ENCODE data around the gene EIF4G2.
A peak's percentile ranks its signal among the peaks of the same experiment; 100 is the strongest.

The EIF4G2 gene

DNA sequence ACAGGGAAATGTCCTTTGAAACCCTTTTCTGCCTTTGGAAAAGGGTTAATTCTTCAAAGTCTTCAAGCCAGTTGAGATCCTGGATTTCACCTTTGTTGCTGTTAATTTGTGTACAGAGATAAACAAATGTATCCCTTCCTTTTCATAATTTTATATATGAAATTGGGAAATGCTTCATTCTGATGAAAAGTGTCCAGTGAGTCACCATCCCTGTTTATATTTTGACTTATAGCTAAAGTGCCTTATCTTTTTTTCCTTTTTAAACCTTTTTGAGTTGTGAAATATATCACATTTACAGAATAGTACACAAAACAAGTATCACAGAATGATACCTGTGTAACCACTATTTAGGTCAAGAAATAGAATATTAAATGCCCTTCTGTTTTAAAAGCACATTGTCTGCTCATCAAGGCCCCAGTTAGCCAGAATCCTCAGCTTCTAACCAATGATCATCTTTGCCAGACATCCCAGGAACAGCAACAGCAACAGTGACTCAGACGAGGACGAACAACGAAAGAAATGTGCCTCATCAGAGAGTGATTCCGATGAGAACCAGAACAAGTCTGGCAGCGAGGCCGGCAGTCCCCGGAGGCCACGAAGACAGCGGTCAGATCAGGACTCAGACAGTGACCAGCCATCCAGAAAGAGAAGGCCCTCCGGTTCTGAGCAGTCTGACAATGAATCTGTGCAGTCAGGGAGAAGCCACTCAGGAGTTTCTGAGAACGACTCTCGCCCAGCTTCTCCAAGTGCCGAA, 30.3 kb downstream of the EIF4G2 start:
- peak; percentile 77 to 98 for DNase-seq (ENCODE audit: low read depth in 2 of 2)
- TF ChIP-seq, protein P1, sequence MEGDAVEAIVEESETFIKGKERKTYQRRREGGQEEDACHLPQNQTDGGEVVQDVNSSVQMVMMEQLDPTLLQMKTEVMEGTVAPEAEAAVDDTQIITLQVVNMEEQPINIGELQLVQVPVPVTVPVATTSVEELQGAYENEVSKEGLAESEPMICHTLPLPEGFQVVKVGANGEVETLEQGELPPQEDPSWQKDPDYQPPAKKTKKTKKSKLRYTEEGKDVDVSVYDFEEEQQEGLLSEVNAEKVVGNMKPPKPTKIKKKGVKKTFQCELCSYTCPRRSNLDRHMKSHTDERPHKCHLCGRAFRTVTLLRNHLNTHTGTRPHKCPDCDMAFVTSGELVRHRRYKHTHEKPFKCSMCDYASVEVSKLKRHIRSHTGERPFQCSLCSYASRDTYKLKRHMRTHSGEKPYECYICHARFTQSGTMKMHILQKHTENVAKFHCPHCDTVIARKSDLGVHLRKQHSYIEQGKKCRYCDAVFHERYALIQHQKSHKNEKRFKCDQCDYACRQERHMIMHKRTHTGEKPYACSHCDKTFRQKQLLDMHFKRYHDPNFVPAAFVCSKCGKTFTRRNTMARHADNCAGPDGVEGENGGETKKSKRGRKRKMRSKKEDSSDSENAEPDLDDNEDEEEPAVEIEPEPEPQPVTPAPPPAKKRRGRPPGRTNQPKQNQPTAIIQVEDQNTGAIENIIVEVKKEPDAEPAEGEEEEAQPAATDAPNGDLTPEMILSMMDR (IDR thresholded peaks at IDR 0.05; ENCODE audit: low read depth, low read length), result no peak
- H3K4me3 ChIP-seq (replicated peaks in 1 of 2; ENCODE audit: low read depth in 2 of 2, low read length in 2 of 2), result peak overlapping the region in 1 of 2 donors; percentile 15

GRCh38 chr11:10777806-10778205, 30.9 kb downstream of the EIF4G2 start:
- no peak overlapping the region for H3K4me3 ChIP-seq (replicated peaks in 1 of 2; ENCODE audit: low read depth in 2 of 2, low read length in 2 of 2)
- TF ChIP-seq, protein P1 (IDR thresholded peaks at IDR 0.05; ENCODE audit: low read depth, low read length), result no peak
- no peak for DNase-seq (ENCODE audit: low read depth in 2 of 2)

- DNase-seq (ENCODE audit: low read depth in 2 of 2), result no peak
- TF ChIP-seq, protein P1 (IDR thresholded peaks at IDR 0.05; ENCODE audit: low read depth, low read length), result no peak
- no peak overlapping the region for H3K4me3 ChIP-seq (replicated peaks in 1 of 2; ENCODE audit: low read depth in 2 of 2, low read length in 2 of 2)
Observed at GRCh38 chr11:10777393-10777793, 31.3 kb downstream of the EIF4G2 start.

GRCh38 chr11:10774811-10775210, 33.9 kb downstream of the EIF4G2 start:
- no peak overlapping the region for H3K4me3 ChIP-seq (replicated peaks in 1 of 2; ENCODE audit: low read depth in 2 of 2, low read length in 2 of 2)
- TF ChIP-seq, protein P1 (IDR thresholded peaks at IDR 0.05; ENCODE audit: low read depth, low read length), result no peak
- DNase-seq (ENCODE audit: low read depth in 2 of 2), result no peak

GRCh38 chr11:10771457-10771856, 37.3 kb downstream of the EIF4G2 start:
- TF ChIP-seq, protein P1 (IDR thresholded peaks at IDR 0.05; ENCODE audit: low read depth, low read length), result no peak
- no peak for DNase-seq (ENCODE audit: low read depth in 2 of 2)
- no peak overlapping the region for H3K4me3 ChIP-seq (replicated peaks in 1 of 2; ENCODE audit: low read depth in 2 of 2, low read length in 2 of 2)

GRCh38 chr11:10770626-10771254, 38.0 kb downstream of the EIF4G2 start:
- H3K4me3 ChIP-seq (replicated peaks in 1 of 2; ENCODE audit: low read depth in 2 of 2, low read length in 2 of 2), result no peak overlapping the region
- peak; percentile 50 to 66 for DNase-seq (ENCODE audit: low read depth in 2 of 2)
- TF ChIP-seq, protein P1 (IDR thresholded peaks at IDR 0.05; ENCODE audit: low read depth, low read length), result peak; percentile 85

Measured in cardiac fibroblast (primary cell).